Endothelial cell of umbilical vein (primary cell): ENCODE measurements around the gene KIF26A.

ENCODE experiments used
- CTCF ChIP-seq, 2 donors: IDR thresholded peaks; 1 replicate in 1 of 2; 2 replicates in 1 of 2; pipeline ENCODE4 v1.5.1; 2011; ENCODE audit warnings: low read length in 2 of 2, mild to moderate bottlenecking in 2 of 2, moderate library complexity in 2 of 2, control low read depth in 1 of 2, inconsistent platforms in 1 of 2, low read depth in 1 of 2; ENCODE audit not compliant: insufficient read depth in 1 of 2; ENCODE audit errors: extremely low read depth in 1 of 2
- EZH2 ChIP-seq: IDR thresholded peaks from 2 replicates; pipeline ENCODE4 v1.6.1; 2012; ENCODE audit warnings: borderline replicate concordance, low read depth, mild to moderate bottlenecking, moderate library complexity, low read length, inconsistent platforms; ENCODE audit not compliant: severe bottlenecking
- MAX ChIP-seq: IDR thresholded peaks from 2 replicates; pipeline ENCODE4 v1.6.1; 2011; ENCODE audit not compliant: insufficient read depth, insufficient read length
- POLR2A ChIP-seq: IDR thresholded peaks from 2 replicates; pipeline ENCODE4 v1.6.1; 2012; ENCODE audit warnings: low read depth, mild to moderate bottlenecking, control low read depth, low read length
- POLR2AphosphoS5 ChIP-seq: IDR thresholded peaks from 2 replicates; pipeline ENCODE4 v1.6.1; 2012; ENCODE audit warnings: low read depth, mild to moderate bottlenecking, control low read depth, low read length, moderate library complexity; ENCODE audit not compliant: insufficient read depth

- TF ChIP-seq EZH2 = no peak
- no peak for TF ChIP-seq CTCF (IDR thresholded peaks at IDR 0.05; ENCODE audit: extremely low read depth in 1 of 2, insufficient read depth in 1 of 2, low read depth in 1 of 2, low read length in 2 of 2)
- no peak for TF ChIP-seq MAX
- TF ChIP-seq POLR2A = no peak
- no peak for TF ChIP-seq POLR2AphosphoS5
Measured at GRCh38 chr14:104205781-104206180, 67.4 kb downstream of the KIF26A start.
